ENCODE data around the gene SLC16A3.
A peak's percentile ranks its signal among the peaks of the same experiment; 100 is the strongest.

The SLC16A3 gene

GRCh38 chr17:82287868-82288801 is 59.3 kb downstream of the SLC16A3 start:
- DNase-seq, result peak; percentile 35 to 42 (median 41)
